H1 (cell line): ENCODE measurements around the gene AHRR. TPM values are rescaled to one million over a fixed set of nuclear protein-coding genes. Genes with fewer than 3 reads are reported as not detected.

Experiments
- BACH1 ChIP-seq: IDR thresholded peaks from 2 replicates; pipeline ENCODE4 v1.6.1; 2012; ENCODE audit warnings: low read length, improper control_type of control experiment
- CHD2 ChIP-seq: IDR thresholded peaks from 2 replicates; pipeline ENCODE4 v1.6.1; 2012; ENCODE audit warnings: low read length, improper control_type of control experiment
- HDAC6 ChIP-seq: IDR thresholded peaks from one replicate; pipeline ENCODE4 v1.7.1; 2012; ENCODE audit warnings: low read depth, mild to moderate bottlenecking, inconsistent platforms, low read length, moderate library complexity
- KDM1A ChIP-seq: fragments of 200-600, 300-600 bp; sonication (generic); IDR thresholded peaks from 2 replicates; pipeline ENCODE4 v1.7.1; 2016; ENCODE audit warnings: mild to moderate bottlenecking, low read length, borderline replicate concordance
- NRF1 ChIP-seq: IDR thresholded peaks from 2 replicates; pipeline ENCODE4 v1.6.1; 2011; ENCODE audit warnings: mild to moderate bottlenecking, low read depth, low read length, improper control_type of control experiment
- polyA plus RNA-seq, 7 experiments: library from polyadenylated mRNA; depleted of rRNA in 3 of 7; stranded (reverse) in 5 of 7; unstranded in 2 of 7; fragments of >200 nt in 5 of 7; fragments of 200-250 nt in 2 of 7; gene quantifications; 1 replicate in 5 of 7; 2 replicates in 1 of 7; 4 replicates in 1 of 7; pipeline versions ENCODE4 v1.2.1 to v1.2.3, GENCODE V29; 2011 to 2013; ENCODE audit warnings: missing spikeins in 2 of 7, mixed read lengths in 2 of 7
- total RNA-seq: library from RNA; stranded (reverse); fragmentation: NEBNext Ultra II Directional; extraction: Animal tissue kit (Norgen Biotek cat#: 25700); gene quantifications from 2 replicates; pipeline ENCODE4 v1.2.1, GENCODE V29; 2021

Gene AHRR
- total and polyA plus RNA-seq, 2 of the 8 experiments (the other 6 are each of a cell fraction or from before 2014, with no cell fraction given) = 0.41 to 0.80 TPM

- TF ChIP-seq CHD2 (no peak), NRF1 (no peak), HDAC6 (no peak), KDM1A (no peak), BACH1 (no peak)
Observed at GRCh38 chr5:370311-370958, 48.9 kb downstream of the AHRR start (continued).
